ENCODE data around the gene USP40. TPM values are rescaled to one million over a fixed set of nuclear protein-coding genes. Genes with fewer than 3 reads are reported as not detected.

USP40 gene
- total and polyA plus RNA-seq, 9 of the 15 experiments (the other 6 are each of a cell fraction or from before 2014, with no cell fraction given): 5.5 to 15.0 (median 9.3) TPM

GRCh38 chr2:233538741-233539140, 27.8 kb downstream of the USP40 start:
- intact Hi-C loops (cut with micrococcal nuclease): no loop called here
- H3K9ac ChIP-seq (ENCODE audit: insufficient read depth in 1 of 2, low read depth in 2 of 2, low read length in 2 of 2): no peak overlapping the region
- no peak for DNase-seq (ENCODE audit: extremely low read depth in 1 of 4, low spot score in 3 of 4)
- 66% methylated on average over 5 of the region's 5 CpGs for WGBS (ENCODE audit: insufficient coverage, low coverage, missing lambda C conversion rate)
- no peak for TF ChIP-seq MYBL2 (IDR thresholded peaks at IDR 0.05; ENCODE audit: low read depth)
- no peak for TF ChIP-seq MYBL2 (CRISPR knock-in tag; IDR thresholded peaks at IDR 0.05; ENCODE audit: borderline replicate concordance)
- no peak for TF ChIP-seq MYC (IDR thresholded peaks at IDR 0.05; ENCODE audit: low read depth, low read length)
- TF ChIP-seq MYC (CRISPR knock-in tag; IDR thresholded peaks at IDR 0.05; ENCODE audit: borderline replicate concordance, low read depth): no peak
- no peak for TF ChIP-seq BACH1 (tag; IDR thresholded peaks at IDR 0.05)
- TF ChIP-seq ZNF740 (CRISPR knock-in tag; IDR thresholded peaks at IDR 0.05): no peak
- no peak for TF ChIP-seq ZNF740 (tag; IDR thresholded peaks at IDR 0.05)
- no peak for TF ChIP-seq RNF2 (IDR thresholded peaks at IDR 0.05)
- TF ChIP-seq ZSCAN32 (CRISPR knock-in tag; IDR thresholded peaks at IDR 0.05): no peak
- TF ChIP-seq ZSCAN29 (IDR thresholded peaks at IDR 0.05): no peak
- no peak for TF ChIP-seq NCOA6 (IDR thresholded peaks at IDR 0.05)
- TF ChIP-seq ARNT (IDR thresholded peaks at IDR 0.05): no peak
- TF ChIP-seq ZC3H11A (IDR thresholded peaks at IDR 0.05; ENCODE audit: low read depth, low read length): no peak
- TF ChIP-seq MLX (CRISPR knock-in tag; conservative IDR thresholded peaks at IDR 0.05): no peak
- TF ChIP-seq KDM4B (IDR thresholded peaks at IDR 0.05; ENCODE audit: borderline replicate concordance in 2 of 2, low read depth in 1 of 2): no peak
- no peak for TF ChIP-seq NFE2L1 (tag; IDR thresholded peaks at IDR 0.05; ENCODE audit: borderline replicate concordance, low read depth)
- no peak for TF ChIP-seq SAP30 (IDR thresholded peaks at IDR 0.05; ENCODE audit: borderline replicate concordance, insufficient read depth, low read depth, low read length, poor library complexity, severe bottlenecking)
- no peak for TF ChIP-seq JUNB (CRISPR knock-in tag; conservative IDR thresholded peaks at IDR 0.05)
- TF ChIP-seq POLR2H (tag; IDR thresholded peaks at IDR 0.05; ENCODE audit: low read depth): no peak
- no peak for TF ChIP-seq U2AF2 (optimal IDR thresholded peaks at IDR 0.05; ENCODE audit: low read depth, low read length)
- no peak for TF ChIP-seq LARP7 (IDR thresholded peaks at IDR 0.05)
- no peak for TF ChIP-seq NR3C1 (CRISPR knock-in tag; IDR thresholded peaks at IDR 0.05)
- CTCF ChIA-PET (ENCODE audit: low intra/inter-chr PET ratio): no interaction called here
- no peak for FAIRE-seq
- H3K9me3 ChIP-seq (replicated peaks; ENCODE audit: control insufficient read depth, insufficient read depth, low read depth, low read length): no peaks in the 10 kb centered on the region
- no peak for ATAC-seq
- in situ Hi-C loops (cut with MboI): no loop called here
- no peaks in the 10 kb centered on the region for H3K79me2 ChIP-seq (ENCODE audit: control insufficient read depth, insufficient read depth, low read length)
- H4K20me1 ChIP-seq (replicated peaks; ENCODE audit: control insufficient read depth, insufficient read depth, low read length): no peaks in the 10 kb centered on the region
- H3K4me1 ChIP-seq (replicated peaks in 1 of 2; ENCODE audit: control insufficient read depth in 2 of 2, insufficient read depth in 2 of 2, low read length in 2 of 2): no peaks in the 10 kb centered on the region
- H3K9me1 ChIP-seq (ENCODE audit: control insufficient read depth, insufficient read depth, low read length): no peaks in the 10 kb centered on the region
- POLR2A ChIA-PET: no interaction called here
- no peak overlapping the region for H3K27ac ChIP-seq (ENCODE audit: extremely low read depth, low read depth, low read length)
- no peaks in the 10 kb centered on the region for H3K36me3 ChIP-seq (ENCODE audit: control insufficient read depth, insufficient read depth, low read length)
- no peak overlapping the region for H3K4me3 ChIP-seq
- no peak overlapping the region for H2AFZ ChIP-seq (ENCODE audit: low read depth, low read length)
- no peak overlapping the region for H3K4me2 ChIP-seq (ENCODE audit: insufficient read depth, low read length)
- no peaks in the 10 kb centered on the region for H3K27me3 ChIP-seq (ENCODE audit: control insufficient read depth in 2 of 2, insufficient read depth in 2 of 2, low read length in 2 of 2)
- BruUV-seq (replicated peaks): no TSS peak
